Measurements from ENCODE around the gene PHF2.

The PHF2 gene

DNA sequence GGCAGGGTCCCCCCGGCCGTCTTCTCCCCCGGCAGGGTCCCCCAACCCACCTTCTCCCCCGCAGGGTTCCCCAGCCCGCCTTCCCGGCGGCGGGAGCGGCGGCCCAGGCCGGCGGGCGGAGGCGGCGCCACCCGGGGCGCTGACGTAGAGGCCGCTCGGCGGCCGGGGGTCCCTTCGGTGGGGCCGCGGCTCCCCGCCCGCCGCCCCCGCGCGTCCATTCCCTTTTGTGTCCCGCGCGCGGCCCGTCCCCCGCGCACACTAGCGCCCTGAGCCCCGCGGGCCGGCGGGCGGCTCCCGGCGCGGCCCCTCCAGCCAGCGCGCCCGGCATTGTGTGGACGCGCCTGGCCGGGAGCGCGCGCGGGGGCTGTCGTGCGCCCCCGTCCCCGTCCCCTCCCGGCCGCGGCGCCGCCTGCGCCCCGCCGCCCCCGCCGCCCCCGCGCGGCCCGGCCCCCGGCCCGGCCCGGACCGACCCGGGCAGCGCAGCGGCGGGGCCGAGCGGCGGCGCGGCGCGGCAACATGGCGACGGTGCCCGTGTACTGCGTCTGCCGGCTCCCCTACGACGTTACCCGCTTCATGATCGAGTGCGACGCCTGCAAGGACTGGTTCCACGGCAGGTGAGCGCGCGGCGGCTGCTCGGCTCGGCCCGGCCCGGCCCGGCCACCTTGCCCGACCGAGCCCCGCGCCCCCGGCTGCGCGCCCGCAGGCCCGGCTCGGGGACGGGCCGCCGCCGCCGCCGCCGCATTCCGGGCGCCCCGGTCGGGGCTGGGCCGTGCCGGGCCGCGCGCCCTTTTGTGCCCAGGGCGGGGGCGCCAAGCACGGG lies at the start of gene PHF2:
Gene PHF2 (plus strand): TSS at position 327 of the 820 bp plus-strand sequence. CDS start 190 bp downstream, at position 517.
- DNase-seq (ENCODE audit: low spot score): peak; percentile 67

DNA sequence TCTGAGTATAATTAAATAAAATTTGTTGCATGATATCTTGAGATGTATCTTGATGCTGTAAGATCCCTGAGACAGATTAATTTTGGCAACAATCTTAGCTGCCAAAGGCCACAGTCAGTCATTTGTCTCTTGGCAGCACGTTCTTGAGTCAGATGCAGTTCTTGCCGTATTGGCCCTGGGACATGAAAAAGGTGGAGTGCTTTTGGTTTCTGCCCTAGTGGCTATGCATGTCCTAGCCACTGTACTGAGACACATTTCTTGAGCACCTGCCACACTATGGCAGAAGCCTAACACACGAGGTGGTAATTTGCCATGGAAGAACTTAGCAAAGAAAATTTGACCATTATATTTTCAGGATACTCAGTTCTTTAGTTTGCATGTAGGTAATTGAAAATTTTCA lies 45.0 kb upstream of the PHF2 start:
- no peak for DNase-seq (ENCODE audit: low spot score)

DNA sequence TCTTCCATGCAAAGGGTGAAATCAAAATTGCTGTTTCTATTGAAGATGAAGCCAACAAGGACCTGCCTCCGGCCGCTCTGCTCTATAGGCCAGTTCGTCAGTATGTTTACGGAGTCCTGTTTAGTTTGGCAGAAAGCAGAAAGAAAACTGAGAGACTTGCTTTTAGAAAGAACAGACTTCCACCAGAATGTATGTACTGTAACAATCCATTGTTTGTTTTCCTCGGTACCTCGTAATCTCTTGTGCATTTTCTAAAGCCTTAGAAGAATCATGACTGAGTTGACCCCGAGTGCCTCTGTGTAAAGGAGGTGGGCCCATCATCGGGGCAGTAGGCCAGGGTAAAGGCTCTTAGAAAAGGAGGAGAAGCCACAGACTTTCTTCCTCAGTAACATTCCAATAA lies 44.2 kb upstream of the PHF2 start:
- DNase-seq (ENCODE audit: low spot score): no peak

DNA sequence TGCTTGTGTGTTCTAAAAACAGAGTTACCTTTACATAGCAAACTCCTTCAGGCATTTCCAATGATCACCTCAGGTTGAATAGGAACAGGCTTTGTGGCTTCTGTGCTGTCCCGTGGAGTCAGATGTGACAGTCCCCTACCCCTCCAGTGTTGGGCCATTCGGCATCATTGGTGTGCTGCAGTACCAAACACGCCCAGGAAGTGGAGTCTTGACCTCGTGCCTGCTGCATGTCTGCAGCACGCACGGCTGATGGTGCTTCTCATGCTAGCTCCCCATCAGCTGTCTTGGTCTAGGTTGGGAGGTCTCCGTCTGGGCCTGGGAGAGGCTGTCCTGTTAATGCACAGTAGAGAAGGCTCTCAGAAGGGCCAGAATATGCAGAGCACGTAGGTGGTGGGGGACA lies 42.5 kb upstream of the PHF2 start:
- no peak for DNase-seq (ENCODE audit: low spot score)

DNA sequence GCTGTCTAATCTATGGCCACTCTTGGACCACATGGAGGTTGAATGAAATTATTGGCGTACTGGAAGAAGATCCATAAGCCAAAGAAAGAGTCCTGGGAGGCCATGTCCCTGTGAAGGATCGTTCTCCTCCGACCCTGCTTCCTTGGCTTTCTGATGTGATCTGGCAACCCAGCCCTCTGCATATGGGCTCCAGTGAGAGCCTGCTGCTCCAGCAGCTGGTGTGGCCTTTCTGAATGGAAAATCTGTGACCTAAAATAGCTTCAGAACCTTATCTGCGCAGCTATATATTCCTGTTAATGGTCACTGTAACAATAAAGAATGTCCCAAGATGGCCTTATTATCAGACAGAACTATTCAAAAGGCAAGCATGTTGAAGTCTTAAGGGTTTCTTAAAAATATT lies 40.2 kb upstream of the PHF2 start:
- DNase-seq (ENCODE audit: low spot score): no peak

DNA sequence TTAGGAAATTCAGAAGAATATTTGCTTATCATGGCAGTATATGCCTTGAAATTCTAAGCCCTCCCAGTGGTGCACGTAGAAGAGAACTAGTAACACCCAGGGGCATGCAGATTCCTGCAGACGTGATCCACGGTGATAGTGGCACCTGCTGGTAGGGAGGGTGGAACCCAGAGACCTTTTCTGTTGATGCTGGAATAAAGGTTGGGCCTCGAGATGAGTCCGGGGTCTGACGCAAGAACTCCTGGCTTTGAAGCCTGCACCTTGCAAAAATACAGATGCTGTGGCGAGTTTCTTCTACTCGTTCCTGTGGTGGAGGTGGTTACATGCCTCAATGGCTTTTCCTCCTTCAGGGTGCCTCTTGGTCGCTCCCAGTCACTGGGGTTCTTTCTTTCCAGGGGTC lies 39.5 kb upstream of the PHF2 start:
- no peak for DNase-seq (ENCODE audit: low spot score)

DNA sequence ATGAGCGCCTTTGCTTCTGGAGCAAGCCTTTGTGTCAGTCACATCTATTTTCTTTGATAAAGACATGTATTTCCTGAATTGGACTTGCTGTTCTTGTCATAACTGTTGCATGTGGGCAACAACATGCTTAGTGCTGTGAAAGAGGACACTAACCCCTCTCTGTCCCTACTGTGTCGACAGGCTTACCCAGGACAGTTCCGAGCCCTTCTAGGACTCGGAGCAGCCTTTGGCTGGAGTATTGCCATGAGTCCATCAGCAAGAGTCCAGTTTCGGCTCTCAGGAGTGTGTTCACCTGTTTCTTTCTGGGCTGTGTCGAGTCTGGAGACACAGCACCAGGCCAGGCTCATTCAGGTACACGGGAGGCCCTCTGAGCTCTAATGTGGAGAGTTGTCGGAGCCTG lies 36.1 kb upstream of the PHF2 start:
- DNase-seq (ENCODE audit: low spot score): no peak

DNA sequence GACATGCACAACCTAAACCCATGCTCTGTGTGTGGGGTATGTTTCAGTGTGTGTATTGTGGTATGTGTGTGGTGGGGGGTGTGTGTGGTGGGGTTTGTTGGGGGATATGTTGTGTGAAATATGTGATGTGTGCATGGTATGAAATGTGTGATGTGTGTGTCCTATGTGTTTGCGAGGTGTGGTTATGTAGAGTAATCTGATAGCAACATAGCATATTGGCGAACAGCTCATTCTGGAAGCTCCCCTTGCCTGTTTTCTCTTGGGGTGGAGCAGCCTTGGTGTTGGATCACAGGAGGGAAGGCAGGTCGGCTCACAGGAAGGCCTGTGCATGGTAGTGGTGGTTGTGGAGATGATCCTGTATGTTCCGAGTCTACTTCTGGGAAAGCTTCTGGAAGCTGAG lies 35.4 kb upstream of the PHF2 start:
- DNase-seq (ENCODE audit: low spot score): no peak

DNA sequence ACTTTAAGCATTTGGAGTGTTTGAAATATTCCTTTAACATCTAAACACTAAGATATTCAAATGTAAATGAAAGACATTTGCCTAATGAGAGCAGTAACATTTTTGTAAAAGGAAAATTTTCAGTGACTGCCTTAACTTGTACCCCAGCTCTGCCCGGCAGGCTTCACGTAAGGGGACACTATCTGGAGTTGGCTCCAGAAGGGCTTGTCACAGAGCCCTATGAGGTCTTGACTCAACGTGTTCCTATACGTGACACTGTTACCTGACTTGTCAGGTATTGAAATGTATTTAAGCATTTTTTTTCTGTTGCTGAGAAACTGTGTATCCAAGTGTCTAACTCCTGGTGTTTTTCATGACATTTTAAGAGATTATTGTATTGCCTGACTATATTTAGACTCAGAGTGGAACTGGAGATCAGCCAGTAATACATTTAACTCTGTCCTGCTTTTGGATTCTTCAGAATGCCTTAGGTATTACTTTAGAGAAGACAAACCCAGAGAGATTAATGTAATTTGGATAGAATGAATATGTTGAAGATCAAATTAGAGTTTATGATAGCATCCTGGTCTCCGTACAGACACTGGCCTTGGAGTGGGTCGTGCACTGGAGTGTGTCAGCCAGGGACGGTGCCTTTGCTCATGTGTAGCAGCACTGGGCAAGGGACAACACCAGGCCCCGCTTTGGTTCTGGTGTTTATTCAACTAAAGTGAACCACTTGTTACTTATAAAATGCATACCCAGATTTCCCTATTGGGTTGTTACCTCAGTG lies 34.6 kb upstream of the PHF2 start:
- no peak for DNase-seq (ENCODE audit: low spot score)

DNA sequence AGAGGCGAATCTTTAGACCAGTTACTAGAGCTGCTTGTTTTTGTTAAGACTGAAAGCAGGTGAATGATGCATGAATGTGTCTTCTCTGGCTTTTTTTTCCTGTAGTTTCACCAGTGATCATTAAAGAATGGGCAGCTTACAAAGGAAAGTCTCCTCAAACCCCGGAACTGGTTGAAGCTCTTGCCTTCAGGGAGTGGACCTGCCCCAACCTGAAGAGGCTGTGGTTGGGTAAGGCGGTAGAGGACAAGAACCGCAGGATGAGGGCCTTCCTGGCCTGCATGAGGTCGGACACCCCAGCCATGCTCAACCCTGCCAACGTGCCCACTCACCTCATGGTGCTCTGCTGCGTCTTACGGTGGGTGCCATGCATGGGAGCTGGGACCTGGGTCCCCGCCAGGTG lies 33.3 kb upstream of the PHF2 start:
- DNase-seq (ENCODE audit: low spot score): no peak

DNA sequence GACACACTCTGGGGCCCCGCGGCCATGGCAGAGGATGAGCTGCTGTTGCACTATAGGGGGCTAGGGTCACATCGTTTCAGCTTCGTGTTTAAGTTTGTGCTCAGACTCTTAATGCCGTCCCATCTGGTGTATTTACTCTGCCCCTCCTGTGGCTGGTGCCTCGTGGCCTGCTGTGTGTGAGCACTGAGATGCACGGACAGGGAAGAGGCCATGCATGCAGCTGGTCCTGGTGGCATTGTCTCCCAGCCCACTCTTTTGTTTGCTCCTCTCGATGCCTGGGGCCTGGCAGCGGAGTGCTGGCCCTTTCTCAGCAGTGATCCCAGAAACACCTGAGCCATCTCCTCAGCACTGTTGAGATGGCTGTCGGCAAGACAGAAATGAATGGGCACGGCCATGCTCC lies 30.0 kb upstream of the PHF2 start:
- no peak for DNase-seq (ENCODE audit: low spot score)

DNA sequence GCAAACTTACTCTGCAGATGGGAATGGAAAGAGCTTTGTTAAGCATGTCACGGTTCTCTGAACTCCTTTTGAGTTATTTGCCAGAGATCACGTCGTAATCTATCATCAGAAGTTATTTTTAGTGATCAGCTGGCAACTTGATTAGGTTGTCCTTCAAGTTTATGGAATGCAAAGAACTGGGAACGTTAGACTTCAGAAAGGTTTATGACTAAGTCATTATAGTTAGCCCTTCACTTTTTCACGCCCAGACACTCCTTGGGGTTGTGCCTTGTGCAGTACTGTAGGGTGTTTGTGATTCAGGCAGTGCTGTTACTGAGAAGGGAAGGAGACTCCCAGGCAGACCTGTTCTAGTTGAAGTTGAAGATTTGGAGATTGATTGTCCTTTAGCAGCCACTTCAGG lies 26.8 kb upstream of the PHF2 start:
- no peak for DNase-seq (ENCODE audit: low spot score)

DNA sequence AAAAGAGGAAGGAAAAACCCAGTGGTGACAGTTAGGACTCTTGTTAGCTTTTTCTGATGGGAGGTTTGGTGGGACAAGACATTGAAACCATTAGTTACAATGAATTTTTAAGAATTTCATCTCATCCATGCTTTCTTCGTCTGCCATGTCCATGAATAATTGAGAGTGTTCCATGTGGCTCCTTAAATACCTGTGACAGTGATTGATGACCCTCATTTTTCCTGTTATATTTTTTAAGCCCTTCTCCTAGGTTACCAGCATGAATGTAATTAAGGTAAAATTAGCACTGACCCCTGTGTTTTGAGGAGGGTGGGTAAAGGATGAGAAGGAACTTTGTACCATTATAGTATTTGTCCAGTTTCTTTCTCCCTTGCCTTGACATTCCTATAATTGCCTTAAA lies 23.5 kb upstream of the PHF2 start:
- DNase-seq (ENCODE audit: low spot score): no peak

DNA sequence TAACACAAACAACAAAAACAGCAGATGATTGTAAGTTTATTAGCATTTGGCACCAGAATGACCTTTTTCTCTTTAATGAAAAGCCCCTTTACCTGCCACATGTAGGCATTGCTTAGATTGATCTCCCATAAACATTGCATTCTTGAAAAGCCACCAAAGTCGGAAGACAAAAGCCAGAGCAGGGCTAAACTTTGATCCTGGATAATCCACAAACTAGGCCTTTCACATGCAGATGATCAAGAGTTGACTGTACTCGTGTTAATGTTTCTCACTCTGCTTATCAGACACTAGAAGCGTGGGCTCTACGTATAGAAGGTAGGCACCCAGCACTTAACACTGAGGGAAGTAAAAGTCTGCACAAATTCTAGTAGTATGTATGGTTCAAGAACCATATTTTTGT lies 21.0 kb upstream of the PHF2 start:
- no peak for DNase-seq (ENCODE audit: low spot score)

DNA sequence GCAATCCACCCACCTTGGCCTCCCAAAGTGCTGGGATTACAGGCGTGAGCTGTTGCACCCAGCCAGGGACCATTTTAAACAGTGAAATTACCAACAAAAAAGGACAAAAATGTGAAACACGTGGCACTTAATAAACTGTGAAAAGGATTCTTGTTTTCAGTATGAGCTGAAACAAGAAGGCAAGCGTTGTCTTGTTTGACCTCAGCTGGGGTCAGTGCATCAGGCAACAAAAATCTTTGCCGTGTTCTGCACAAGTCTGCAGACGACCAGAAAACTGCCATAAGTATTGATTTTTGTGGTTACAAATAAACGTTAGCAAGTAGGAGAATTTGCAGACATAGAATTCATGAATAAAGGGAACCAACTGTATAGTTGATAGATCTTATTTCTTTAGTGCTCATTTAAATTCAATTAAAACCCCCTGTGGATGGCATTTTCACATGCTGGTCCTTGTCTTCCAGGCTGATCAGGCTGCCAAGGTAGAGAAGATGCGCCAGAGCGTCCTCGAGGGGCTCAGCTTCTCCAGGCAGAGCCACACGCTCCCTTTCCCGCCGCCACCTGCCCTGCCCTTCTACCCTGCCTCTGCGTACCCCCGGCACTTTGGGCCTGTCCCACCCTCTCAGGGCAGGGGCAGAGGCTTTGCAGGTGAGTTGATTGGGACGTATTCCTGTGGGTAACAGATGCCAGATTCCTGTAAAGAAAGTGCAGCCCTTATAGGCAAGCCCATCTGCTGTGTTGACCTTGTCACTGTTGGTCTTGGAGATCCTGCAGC lies 18.8 kb upstream of the PHF2 start:
- no peak for DNase-seq (ENCODE audit: low spot score)

DNA sequence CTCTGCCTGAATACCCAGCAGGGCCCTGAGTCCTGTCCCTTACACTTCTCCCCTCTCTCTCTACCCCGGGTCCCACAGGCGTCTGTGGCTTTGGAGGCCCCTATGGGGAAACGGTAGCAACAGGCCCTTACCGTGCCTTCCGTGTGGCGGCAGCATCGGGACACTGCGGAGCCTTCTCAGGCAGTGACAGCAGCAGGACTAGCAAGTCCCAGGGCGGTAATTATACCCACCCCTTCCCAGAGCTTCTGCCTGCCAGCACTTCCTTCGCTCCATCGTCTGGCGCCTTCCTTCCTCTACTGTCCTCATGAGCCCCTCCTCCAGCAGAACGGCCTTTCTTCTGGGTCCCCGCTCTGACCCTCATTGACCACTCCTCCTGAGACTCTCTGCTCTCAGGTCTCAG lies 17.9 kb upstream of the PHF2 start:
- DNase-seq (ENCODE audit: low spot score): no peak

DNA sequence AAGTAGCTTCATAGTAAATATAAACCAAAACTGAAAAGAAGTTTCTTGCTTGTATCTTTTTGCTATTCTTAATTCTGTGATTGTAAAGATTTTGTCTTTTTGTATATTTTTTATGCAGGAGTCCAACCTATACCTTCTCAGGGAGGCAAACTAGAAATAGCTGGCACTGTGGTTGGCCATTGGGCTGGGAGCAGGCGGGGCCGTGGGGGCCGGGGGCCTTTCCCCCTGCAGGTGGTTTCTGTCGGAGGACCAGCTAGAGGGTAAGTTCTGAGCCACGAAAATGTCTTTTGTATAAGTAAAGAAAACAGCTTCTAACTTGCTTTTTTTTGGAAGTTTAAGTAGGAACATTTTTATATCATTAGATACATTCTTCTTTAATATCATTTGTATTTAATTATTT lies 15.4 kb upstream of the PHF2 start:
- no peak for DNase-seq (ENCODE audit: low spot score)

DNA sequence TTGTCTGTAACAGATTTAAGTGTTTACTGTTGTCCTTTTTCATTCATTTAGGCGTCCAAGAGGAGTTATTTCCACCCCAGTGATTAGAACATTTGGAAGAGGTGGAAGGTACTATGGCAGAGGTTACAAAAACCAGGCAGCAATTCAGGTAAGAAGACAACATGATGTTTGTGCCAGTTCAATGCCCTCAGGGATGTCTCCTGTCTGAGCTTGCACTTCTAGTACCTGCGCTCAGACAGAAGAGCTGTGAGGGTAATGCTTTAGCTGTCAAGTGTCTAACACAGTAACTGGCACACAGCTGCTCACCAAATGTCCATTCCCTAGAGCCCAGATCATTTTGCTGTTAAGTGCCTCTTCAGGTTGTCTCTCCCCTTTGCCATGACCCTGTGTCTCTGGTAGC lies 14.2 kb upstream of the PHF2 start:
- no peak for DNase-seq (ENCODE audit: low spot score)

DNA sequence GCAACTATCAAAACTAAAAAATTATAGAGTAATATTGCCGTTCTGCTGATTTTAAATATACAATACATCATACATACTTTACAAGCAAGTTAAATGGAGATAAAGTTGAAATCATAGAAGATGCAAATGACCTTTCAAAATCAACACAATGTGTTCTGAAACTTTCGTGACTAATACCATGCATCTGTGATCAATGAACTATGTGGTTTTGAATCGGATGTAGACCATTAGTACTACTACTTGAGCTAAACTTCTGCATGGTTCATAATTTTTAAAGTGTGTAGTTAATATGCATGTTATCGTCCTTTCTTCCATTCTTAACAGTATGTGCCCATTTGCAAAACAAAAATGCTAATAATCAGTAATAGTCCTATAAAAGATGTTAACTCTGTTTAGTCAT lies 11.3 kb upstream of the PHF2 start:
- no peak for DNase-seq (ENCODE audit: low spot score)

DNA sequence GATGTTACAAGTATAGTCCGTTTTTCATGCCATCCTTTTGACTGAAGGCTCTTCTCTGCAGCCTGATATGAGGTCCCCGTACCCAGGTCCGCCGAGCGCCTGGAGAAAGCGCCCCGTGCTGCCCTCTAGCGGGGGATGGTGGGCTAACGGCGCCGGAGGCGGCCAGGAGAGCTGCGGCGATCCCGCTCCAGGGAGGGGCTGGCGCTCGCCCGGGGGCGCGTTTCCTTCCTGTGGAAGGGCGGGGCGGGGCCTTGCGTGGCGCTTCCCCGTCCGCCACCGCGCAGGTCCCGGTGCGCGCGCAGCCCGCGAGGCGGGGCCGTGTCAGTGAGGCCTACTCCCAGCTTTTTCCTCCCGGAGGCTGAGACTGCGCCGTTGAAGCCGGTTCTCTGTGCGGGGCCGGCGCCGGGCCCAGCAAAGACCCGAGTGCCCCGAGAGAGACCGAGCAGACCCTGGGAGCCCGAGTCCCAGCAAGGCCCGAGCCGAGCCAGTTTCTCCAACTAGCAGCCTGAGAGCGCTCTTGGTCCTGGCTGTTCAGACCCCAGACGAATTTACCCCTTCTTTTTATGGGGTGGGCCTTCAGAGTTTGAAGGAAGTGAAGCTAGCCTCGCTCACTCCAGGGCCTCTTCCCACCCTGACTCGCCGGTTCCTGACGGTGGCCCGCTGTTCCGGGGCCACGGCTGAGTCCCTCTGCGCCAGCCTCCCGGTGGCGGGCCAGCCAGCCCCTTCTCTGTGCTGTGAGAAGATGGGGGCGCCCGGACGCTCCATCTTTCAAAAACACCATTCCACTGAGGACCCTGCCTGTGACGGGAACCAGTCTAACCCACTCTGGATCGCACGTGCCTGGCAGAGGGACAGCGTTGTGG lies 9.7 kb upstream of the PHF2 start:
- peak; percentile 99 for DNase-seq (ENCODE audit: low spot score)

DNA sequence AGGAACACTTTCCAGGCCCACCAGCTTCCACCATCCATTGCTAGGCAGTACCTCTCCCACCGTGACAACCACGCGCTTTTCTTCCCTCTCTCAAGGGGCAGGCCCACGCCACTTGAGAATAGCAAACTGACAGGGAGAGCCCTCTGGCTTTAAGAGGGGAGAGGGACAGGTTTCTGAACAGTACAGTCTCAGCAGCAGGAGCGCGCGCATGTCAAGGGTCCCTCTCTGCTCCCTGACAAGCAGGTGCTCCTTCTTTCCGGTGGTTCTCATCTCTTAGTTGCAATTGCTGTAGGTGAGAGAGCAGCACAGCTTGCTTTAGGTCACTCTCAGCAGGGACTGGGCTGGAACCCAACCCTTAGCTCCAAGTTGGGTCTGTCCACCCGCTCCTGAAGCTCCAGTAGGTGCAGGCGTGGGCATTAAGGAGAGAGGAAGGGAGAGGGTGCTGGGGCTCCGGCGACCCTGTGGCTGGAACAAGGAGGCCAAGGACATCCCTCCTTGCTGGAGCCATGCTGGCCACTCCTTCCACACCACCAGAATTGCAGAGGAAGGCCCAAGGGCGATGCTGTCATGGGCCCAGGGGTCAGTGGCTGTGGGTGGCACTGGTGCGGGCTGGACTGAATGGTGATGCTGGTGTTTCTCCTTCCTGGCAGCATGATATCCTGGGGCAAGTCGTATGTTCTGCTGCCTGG lies 9.0 kb upstream of the PHF2 start:
- no peak for DNase-seq (ENCODE audit: low spot score)
